Measurements from ENCODE around the gene FAM124B.
A peak's percentile ranks its signal among the peaks of the same experiment; 100 is the strongest.

Gene FAM124B

DNA sequence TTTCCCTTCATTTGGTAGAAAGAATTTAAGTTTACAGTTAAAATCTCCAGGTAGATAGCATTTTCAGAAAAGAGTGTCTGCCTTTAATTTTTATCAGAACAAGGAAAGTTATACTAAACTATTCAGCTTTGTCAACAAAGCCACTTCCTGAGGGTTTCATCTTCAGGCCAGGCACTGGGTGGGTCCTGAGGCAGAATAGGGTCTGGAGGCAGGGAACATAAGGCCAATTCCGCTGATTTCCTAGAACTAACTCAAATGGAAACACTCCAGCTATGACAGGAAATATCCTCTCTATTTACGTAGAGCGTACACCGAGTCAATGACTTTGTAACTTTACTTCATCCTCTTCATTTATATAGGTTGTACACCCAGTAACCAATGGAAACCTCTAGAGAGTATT, 32.7 kb upstream of the FAM124B start:
- H3K9me3 ChIP-seq (ENCODE audit: control insufficient read depth, low read length): peaks cover 4% of the 10 kb centered on the region
- H3K36me3 ChIP-seq (ENCODE audit: control insufficient read depth, insufficient read depth, low read length): no peaks in the 10 kb centered on the region
- 80 to 88% methylated on average over 4 of the region's 4 CpGs for WGBS, 2 experiments (ENCODE audit: insufficient coverage in 2 of 2)
- H3K4me3 ChIP-seq (ENCODE audit: extremely low read depth, insufficient read depth, low read length, poor library complexity, severe bottlenecking): no peak overlapping the region
- H3K27ac ChIP-seq (ENCODE audit: low read depth, low read length, severe bottlenecking): no peak overlapping the region
- no peaks in the 10 kb centered on the region for H3K4me1 ChIP-seq (ENCODE audit: control insufficient read depth, insufficient read depth, low read length, poor library complexity, severe bottlenecking)

DNA sequence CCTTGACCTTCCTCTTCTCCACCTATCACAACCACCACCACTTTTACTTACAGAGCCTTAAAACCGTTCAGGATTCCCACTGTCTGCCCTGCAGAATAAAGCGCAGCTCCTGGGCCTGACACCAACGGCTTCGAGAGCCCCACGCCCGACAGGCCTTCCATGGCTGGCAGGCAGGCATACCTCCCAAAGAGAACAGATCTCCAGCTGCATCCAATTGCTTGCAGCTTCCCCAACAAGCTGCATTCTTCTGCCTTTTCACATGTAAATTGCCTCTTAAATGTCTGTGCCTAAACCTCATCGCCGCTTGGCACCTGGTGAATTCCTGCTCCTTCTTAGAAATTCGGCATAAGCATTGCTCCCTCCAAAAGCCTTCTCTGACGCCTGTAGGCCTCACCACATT, 31.5 kb upstream of the FAM124B start:
- Histone ChIP-seq H3K4me3 (ENCODE audit: extremely low read depth, insufficient read depth, low read length, poor library complexity, severe bottlenecking) (no peak overlapping the region), H3K27ac (ENCODE audit: low read depth, low read length, severe bottlenecking) (no peak overlapping the region), H3K36me3 (ENCODE audit: control insufficient read depth, insufficient read depth, low read length) (no peaks in the 10 kb centered on the region), H3K4me1 (ENCODE audit: control insufficient read depth, insufficient read depth, low read length, poor library complexity, severe bottlenecking) (no peaks in the 10 kb centered on the region), H3K9me3 (ENCODE audit: control insufficient read depth, low read length) (peaks cover 4% of the 10 kb centered on the region)
- 35 to 41% methylated on average over 10 of the region's 10 CpGs for WGBS, 2 experiments (ENCODE audit: insufficient coverage in 2 of 2)

DNA sequence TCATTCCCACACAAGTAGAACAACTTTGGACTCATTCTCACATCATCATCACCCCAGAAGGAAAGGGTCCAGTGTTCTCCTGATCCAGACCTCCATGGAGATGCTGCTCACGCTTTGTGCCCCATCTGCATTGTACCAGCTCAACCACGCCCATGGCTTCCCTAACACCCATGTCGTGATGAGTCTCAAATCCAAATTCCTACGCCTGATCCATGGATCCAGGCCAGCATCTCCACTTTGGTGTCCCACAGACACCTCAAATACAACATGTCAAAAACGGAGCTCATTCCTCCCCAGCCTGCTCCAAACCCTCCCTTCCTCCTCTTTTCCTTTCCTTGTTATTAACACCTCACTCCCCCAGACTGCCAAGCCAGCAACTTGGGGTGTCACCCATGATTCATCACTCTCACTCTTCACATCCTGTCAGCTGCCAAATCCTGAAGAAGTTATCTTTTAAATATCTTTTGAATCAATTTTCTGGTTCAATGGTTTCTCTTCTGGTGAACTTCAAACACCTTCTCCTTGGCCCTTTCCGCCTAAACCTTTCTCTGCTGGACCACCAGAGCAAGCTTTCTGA, 30.2 kb upstream of the FAM124B start:
- 91 to 97% methylated on average over 4 to 5 of the region's 6 CpGs for WGBS, 2 experiments (ENCODE audit: insufficient coverage in 2 of 2)
- Histone ChIP-seq H3K36me3 (ENCODE audit: control insufficient read depth, insufficient read depth, low read length) (no peaks in the 10 kb centered on the region), H3K9me3 (ENCODE audit: control insufficient read depth, low read length) (peaks cover 4% of the 10 kb centered on the region), H3K27ac (ENCODE audit: low read depth, low read length, severe bottlenecking) (no peak overlapping the region), H3K4me1 (ENCODE audit: control insufficient read depth, insufficient read depth, low read length, poor library complexity, severe bottlenecking) (no peaks in the 10 kb centered on the region), H3K4me3 (ENCODE audit: extremely low read depth, insufficient read depth, low read length, poor library complexity, severe bottlenecking) (no peak overlapping the region)

DNA sequence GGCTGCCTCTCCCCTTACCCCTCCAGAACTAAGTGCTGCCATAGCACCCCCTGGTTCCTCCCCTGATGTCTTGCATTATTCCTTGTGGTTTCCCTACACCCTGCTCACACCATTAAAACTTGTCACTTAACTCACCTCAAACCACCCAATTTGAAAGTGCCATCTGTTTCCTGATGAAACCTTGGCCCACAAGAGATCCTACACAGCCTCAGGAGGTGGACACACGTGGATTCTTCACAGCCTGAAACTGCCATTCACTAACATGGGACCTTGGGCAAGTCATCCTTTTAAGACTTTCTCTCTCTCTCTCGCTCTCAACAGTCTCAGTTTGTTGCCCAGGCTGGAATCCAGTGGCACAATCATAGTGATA, 27.5 kb upstream of the FAM124B start:
- peaks cover 4% of the 10 kb centered on the region for H3K9me3 ChIP-seq (ENCODE audit: control insufficient read depth, low read length)
- H3K36me3 ChIP-seq (ENCODE audit: control insufficient read depth, insufficient read depth, low read length): no peaks in the 10 kb centered on the region
- 20 to 86% methylated on average over 1 of the region's 2 CpGs for WGBS, 2 experiments (ENCODE audit: insufficient coverage in 2 of 2)
- H3K27ac ChIP-seq (ENCODE audit: low read depth, low read length, severe bottlenecking): no peak overlapping the region
- H3K4me1 ChIP-seq (ENCODE audit: control insufficient read depth, insufficient read depth, low read length, poor library complexity, severe bottlenecking): no peaks in the 10 kb centered on the region
- H3K4me3 ChIP-seq (ENCODE audit: extremely low read depth, insufficient read depth, low read length, poor library complexity, severe bottlenecking): no peak overlapping the region

DNA sequence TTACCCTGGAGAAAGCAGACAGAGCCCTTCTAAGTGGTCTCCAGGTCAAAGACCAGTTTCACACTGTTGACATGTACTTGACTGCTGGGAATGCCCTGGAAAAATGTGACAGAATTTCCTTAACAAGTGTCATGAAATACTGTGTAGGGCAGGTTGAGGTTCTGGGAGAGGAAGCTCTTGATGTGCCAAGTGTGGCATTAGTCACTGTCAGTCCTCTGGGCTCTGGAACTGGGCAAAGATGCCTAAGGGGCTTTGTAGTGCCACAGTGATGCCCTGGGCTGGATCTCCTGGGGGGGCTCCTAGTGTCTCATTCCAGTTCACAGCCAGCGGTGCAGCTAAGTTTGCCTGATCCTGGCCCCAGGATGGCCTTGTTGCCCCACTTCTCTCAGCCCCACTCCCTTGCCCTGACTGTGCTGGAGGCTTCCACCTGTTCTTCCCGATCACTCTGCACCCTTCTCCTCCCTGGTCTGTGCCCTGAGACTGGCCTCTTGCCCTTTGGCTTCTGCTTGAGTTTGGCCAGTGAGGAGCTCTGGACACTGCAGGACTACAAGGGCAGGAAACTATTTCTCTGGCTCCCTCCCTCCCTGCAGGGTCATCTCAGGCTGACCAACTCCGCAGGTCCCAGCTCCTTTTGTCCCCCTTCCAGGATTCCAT, 27.0 kb upstream of the FAM124B start:
- no peak overlapping the region for H3K27ac ChIP-seq (ENCODE audit: low read depth, low read length, severe bottlenecking)
- H3K36me3 ChIP-seq (ENCODE audit: control insufficient read depth, insufficient read depth, low read length): no peaks in the 10 kb centered on the region
- no peak overlapping the region for H3K4me3 ChIP-seq (ENCODE audit: extremely low read depth, insufficient read depth, low read length, poor library complexity, severe bottlenecking)
- WGBS, 2 experiments (ENCODE audit: insufficient coverage in 2 of 2): 80 to 88% methylated on average over 1 to 2 of the region's 3 CpGs
- H3K4me1 ChIP-seq (ENCODE audit: control insufficient read depth, insufficient read depth, low read length, poor library complexity, severe bottlenecking): no peaks in the 10 kb centered on the region
- H3K9me3 ChIP-seq (ENCODE audit: control insufficient read depth, low read length): peaks cover 4% of the 10 kb centered on the region

DNA sequence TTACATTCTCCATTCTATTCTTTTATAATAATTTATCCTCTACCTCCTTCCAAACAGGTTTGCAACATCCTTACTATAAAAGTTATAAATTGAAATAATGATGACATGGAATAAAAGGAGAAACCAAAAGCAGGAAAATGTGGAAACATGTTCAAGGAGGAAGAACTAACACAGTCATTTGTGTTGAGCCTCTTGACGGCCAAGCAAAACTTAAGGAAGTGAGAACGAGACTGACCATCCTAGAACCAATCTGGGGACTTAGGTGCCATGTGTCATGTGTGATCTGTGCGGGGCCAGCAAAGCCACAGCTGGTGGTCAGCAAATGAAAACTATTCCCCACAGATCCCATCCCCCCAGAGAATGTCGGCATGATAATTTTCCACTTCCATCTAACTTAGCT, 25.6 kb upstream of the FAM124B start:
- no peaks in the 10 kb centered on the region for H3K4me1 ChIP-seq (ENCODE audit: control insufficient read depth, insufficient read depth, low read length, poor library complexity, severe bottlenecking)
- no peak overlapping the region for H3K27ac ChIP-seq (ENCODE audit: low read depth, low read length, severe bottlenecking)
- 90 to 93% methylated on average over 3 of the region's 4 CpGs for WGBS, 2 experiments (ENCODE audit: insufficient coverage in 2 of 2)
- no peak overlapping the region for H3K4me3 ChIP-seq (ENCODE audit: extremely low read depth, insufficient read depth, low read length, poor library complexity, severe bottlenecking)
- no peaks in the 10 kb centered on the region for H3K36me3 ChIP-seq (ENCODE audit: control insufficient read depth, insufficient read depth, low read length)
- H3K9me3 ChIP-seq (ENCODE audit: control insufficient read depth, low read length): peaks cover 4% of the 10 kb centered on the region

DNA sequence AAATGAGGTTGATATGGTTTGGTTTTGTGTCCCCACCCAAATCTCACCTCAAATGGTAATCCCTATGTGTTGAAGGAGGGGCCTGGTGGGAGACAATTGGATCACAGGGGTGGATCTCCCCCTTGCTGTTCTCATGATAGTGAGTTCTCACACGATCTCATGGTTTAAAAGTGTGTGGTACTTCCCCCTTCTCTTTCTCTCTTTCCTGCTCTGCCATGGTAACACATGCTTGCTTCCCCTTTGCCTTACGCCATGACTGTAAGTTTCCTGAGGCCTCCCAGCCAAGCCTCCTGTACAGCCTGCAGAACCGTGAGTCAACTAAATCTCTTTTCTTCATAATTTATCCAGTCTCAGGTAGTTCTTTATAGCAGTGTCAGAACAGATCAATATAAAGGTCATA, 24.7 kb upstream of the FAM124B start:
- 75% methylated on average over 1 of the region's 3 CpGs for WGBS, 2 experiments (ENCODE audit: insufficient coverage in 2 of 2)
- peaks cover 4% of the 10 kb centered on the region for H3K9me3 ChIP-seq (ENCODE audit: control insufficient read depth, low read length)
- no peaks in the 10 kb centered on the region for H3K4me1 ChIP-seq (ENCODE audit: control insufficient read depth, insufficient read depth, low read length, poor library complexity, severe bottlenecking)
- no peaks in the 10 kb centered on the region for H3K36me3 ChIP-seq (ENCODE audit: control insufficient read depth, insufficient read depth, low read length)
- H3K4me3 ChIP-seq (ENCODE audit: extremely low read depth, insufficient read depth, low read length, poor library complexity, severe bottlenecking): no peak overlapping the region
- H3K27ac ChIP-seq (ENCODE audit: low read depth, low read length, severe bottlenecking): no peak overlapping the region

DNA sequence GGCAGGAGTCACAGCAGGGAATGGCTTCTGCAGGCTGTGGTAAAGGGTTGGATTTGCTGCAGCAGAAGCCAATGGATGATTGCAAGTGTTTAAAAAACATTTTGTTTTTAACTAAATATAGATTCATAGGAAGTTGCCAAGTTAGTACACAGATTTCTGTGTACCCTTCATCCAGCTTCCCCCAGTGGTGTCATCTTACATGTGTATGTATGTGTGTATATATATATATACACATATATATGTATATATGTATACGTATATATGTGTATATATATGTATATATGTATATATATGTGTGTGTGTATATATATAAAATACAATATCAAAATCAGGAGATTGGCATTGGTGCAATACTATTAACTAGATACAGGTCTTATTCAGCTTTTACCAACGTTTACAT, 19.2 kb upstream of the FAM124B start:
- Histone ChIP-seq H3K36me3 (ENCODE audit: control insufficient read depth, insufficient read depth, low read length) (no peaks in the 10 kb centered on the region), H3K4me3 (ENCODE audit: extremely low read depth, insufficient read depth, low read length, poor library complexity, severe bottlenecking) (no peak overlapping the region), H3K27ac (ENCODE audit: low read depth, low read length, severe bottlenecking) (no peak overlapping the region), H3K4me1 (ENCODE audit: control insufficient read depth, insufficient read depth, low read length, poor library complexity, severe bottlenecking) (peaks cover 14% of the 10 kb centered on the region), H3K9me3 (ENCODE audit: control insufficient read depth, low read length) (peaks cover 4% of the 10 kb centered on the region)
- no CpG with 5 or more reads among the region's 2 CpGs for WGBS, 2 experiments (ENCODE audit: insufficient coverage in 2 of 2)

DNA sequence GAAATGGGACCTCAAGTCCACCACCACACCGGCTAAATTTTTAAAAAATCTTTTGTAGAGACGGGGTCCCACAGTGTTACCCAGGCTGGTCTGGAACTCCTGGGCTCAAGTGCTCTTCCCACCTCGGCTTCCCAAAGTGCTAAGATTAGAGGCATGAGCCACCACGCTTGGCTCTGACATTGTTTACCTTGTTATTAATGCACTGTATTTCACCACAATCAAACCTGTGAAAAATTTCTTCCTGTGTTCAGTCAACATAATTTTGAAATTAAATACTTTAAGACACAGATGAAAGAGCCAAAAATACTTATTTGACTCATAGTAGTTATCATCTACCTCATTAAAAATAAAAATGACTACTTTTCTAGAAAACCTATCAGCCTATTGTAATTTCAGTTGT, 16.0 kb upstream of the FAM124B start:
- Histone ChIP-seq H3K4me3 (ENCODE audit: extremely low read depth, insufficient read depth, low read length, poor library complexity, severe bottlenecking) (no peak overlapping the region), H3K36me3 (ENCODE audit: control insufficient read depth, insufficient read depth, low read length) (no peaks in the 10 kb centered on the region), H3K4me1 (ENCODE audit: control insufficient read depth, insufficient read depth, low read length, poor library complexity, severe bottlenecking) (peaks cover 14% of the 10 kb centered on the region), H3K9me3 (ENCODE audit: control insufficient read depth, low read length) (peaks cover 4% of the 10 kb centered on the region), H3K27ac (ENCODE audit: low read depth, low read length, severe bottlenecking) (peak overlapping the region; percentile 61)
- 95% methylated on average over 3 to 4 of the region's 4 CpGs for WGBS, 2 experiments (ENCODE audit: insufficient coverage in 2 of 2)

DNA sequence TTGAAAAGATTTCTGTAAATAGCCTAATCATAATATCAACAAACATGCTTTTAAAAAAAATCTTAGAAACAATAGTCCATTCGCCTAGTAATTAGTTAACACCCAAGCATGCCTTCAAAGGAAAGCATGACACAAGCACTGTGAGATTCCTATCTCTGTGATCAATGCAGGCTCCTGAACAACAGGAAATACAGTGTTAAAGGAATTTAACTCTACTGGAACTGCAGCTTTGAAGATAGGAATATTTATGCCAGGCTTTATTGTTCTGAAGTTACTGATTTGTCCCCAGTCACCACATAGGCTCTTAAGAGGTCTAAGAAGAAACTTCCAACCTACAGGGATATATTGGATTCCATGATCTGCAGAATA, 15.4 kb upstream of the FAM124B start:
- Histone ChIP-seq H3K4me3 (ENCODE audit: extremely low read depth, insufficient read depth, low read length, poor library complexity, severe bottlenecking) (no peak overlapping the region), H3K36me3 (ENCODE audit: control insufficient read depth, insufficient read depth, low read length) (no peaks in the 10 kb centered on the region), H3K4me1 (ENCODE audit: control insufficient read depth, insufficient read depth, low read length, poor library complexity, severe bottlenecking) (peaks cover 14% of the 10 kb centered on the region), H3K9me3 (ENCODE audit: control insufficient read depth, low read length) (peaks cover 4% of the 10 kb centered on the region), H3K27ac (ENCODE audit: low read depth, low read length, severe bottlenecking) (peak overlapping the region; percentile 61)
- WGBS, 2 experiments (ENCODE audit: insufficient coverage in 2 of 2): no CpG with 5 or more reads among the region's 1 CpG

DNA sequence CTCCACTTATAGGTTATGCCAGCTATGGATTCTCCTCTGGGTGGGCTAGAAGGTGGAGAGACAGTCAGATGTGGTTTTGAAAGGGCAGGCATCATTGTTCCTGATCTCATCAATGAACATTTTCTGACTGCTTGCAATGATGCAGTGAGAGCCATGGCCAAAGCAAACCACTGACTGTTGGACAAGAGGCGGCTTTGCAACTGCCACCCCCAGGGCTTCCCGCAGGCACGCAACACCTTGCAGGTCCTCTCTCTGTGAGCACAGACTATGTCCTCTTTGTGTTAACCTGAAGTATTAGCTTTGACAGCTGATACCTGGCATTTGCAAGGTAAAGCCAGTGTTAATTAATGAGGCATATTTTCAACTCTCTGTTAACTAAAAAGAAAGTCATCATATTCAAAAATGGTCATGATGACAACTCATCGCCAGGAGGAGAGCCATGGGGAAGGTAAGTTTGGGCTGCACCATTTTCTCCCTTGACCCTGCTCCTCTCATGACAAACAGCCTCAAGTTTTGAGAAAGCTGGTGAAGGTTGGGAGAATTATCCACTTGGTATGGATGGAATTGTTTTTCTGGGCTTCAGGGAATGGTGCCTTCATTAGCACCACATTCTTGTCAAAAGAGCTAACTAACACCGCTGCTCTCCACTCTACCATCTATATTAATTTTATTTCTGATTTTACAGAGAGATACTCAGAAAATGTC, 14.9 kb upstream of the FAM124B start:
- H3K27ac ChIP-seq (ENCODE audit: low read depth, low read length, severe bottlenecking): peak overlapping the region; percentile 61
- peaks cover 4% of the 10 kb centered on the region for H3K9me3 ChIP-seq (ENCODE audit: control insufficient read depth, low read length)
- H3K4me3 ChIP-seq (ENCODE audit: extremely low read depth, insufficient read depth, low read length, poor library complexity, severe bottlenecking): no peak overlapping the region
- 57 to 67% methylated on average over 3 of the region's 5 CpGs for whole genome bisulfite sequencing, 2 experiments (ENCODE audit: insufficient coverage in 2 of 2)
- no peaks in the 10 kb centered on the region for H3K36me3 ChIP-seq (ENCODE audit: control insufficient read depth, insufficient read depth, low read length)
- peaks cover 14% of the 10 kb centered on the region for H3K4me1 ChIP-seq (ENCODE audit: control insufficient read depth, insufficient read depth, low read length, poor library complexity, severe bottlenecking)
